CD4-positive, alpha-beta T cell (primary cell): Measurements from ENCODE around the gene SLC22A13. TPM values are rescaled to one million over a fixed set of nuclear protein-coding genes. Genes with fewer than 3 reads are reported as not detected.

Experiments
- ATAC-seq: fragments of 200-7000 bp; cut with Tn5 transposase; one replicate; pipeline ENCODE4 v1.10.0; 2022; ENCODE audit warnings: mild to moderate bottlenecking; ENCODE audit not compliant: poor library complexity
- CTCF ChIA-PET: fragments of 350-600 bp; sonication (Branson Sonifier 250); formaldehyde crosslinking; loops from one replicate; lab custom pipeline; 2021; ENCODE audit warnings: antibody characterized with exemption, inconsistent platforms; lab: Charles Lee
- POLR2A ChIA-PET: fragments of 350-600 bp; sonication (Branson Sonifier 250); formaldehyde crosslinking; loops from one replicate; lab custom pipeline; 2021; ENCODE audit warnings: antibody characterized with exemption, inconsistent platforms; lab: Charles Lee
- DNase-seq, 14 experiments: peaks; one replicate each; pipeline ENCODE4 v3.0.0-alpha.2; 2013 to 2020; ENCODE audit warnings: mixed read lengths in 2 of 14
- H3K27ac ChIP-seq, 2 donors: one replicate each; pipeline versions ENCODE4 v1.5.1 to v1.7.0; 2013; ENCODE audit warnings: low read length in 2 of 2, low read depth in 1 of 2, mild to moderate bottlenecking in 1 of 2
- H3K27me3 ChIP-seq, 2 experiments: 1 replicate in 1 of 2; 2 replicates in 1 of 2; pipeline versions ENCODE4 v1.6.1 to v1.7.0; 2013; ENCODE audit warnings: low read length in 2 of 2, control low read depth in 1 of 2, mild to moderate bottlenecking in 1 of 2, moderate library complexity in 1 of 2; ENCODE audit not compliant: insufficient read depth in 2 of 2, control insufficient read depth in 1 of 2
- H3K36me3 ChIP-seq: one replicate; pipeline ENCODE4 v1.6.1; 2013; ENCODE audit warnings: low read length, control low read depth; ENCODE audit not compliant: insufficient read depth
- H3K4me1 ChIP-seq: one replicate; pipeline ENCODE4 v1.6.1; 2013; ENCODE audit warnings: low read length, control low read depth; ENCODE audit not compliant: insufficient read depth
- H3K4me3 ChIP-seq: one replicate; pipeline ENCODE4 v1.5.1; 2013; ENCODE audit warnings: mild to moderate bottlenecking, low read length, moderate library complexity
- H3K9me3 ChIP-seq, 2 experiments: 1 replicate in 1 of 2; 2 replicates in 1 of 2; pipeline versions ENCODE4 v1.6.1 to v1.7.0; 2013; ENCODE audit warnings: low read length in 2 of 2, mild to moderate bottlenecking in 2 of 2, control low read depth in 1 of 2, moderate library complexity in 1 of 2; ENCODE audit not compliant: control insufficient read depth in 1 of 2, insufficient read depth in 1 of 2
- H3K27ac Mint-ChIP-seq: one replicate; pipeline ENCODE4 v1.8.0; 2020; ENCODE audit warnings: mixed read lengths
- H3K27me3 Mint-ChIP-seq: one replicate; pipeline ENCODE4 v1.8.0; 2021; ENCODE audit warnings: mixed read lengths
- H3K36me3 Mint-ChIP-seq: one replicate; pipeline ENCODE4 v1.8.0; 2021; ENCODE audit warnings: low read depth, mixed read lengths
- H3K4me1 Mint-ChIP-seq: one replicate; pipeline ENCODE4 v1.8.0; 2021; ENCODE audit warnings: low read depth, mixed read lengths
- H3K4me3 Mint-ChIP-seq: one replicate; pipeline ENCODE4 v1.8.0; 2020; ENCODE audit warnings: mild to moderate bottlenecking, mixed read lengths
- H3K9me3 Mint-ChIP-seq: one replicate; pipeline ENCODE4 v1.8.0; 2020; ENCODE audit warnings: mixed read lengths
- intact Hi-C, 2 experiments: fragments of 100-400 bp; cut with DNase I in 1 of 2; cut with micrococcal nuclease in 1 of 2; formaldehyde crosslinking; loops; one replicate each; pipeline versions ENCODE4 v1.15.1 to v1.9.0; 2023 to 2025; cut with DNase I, micrococcal nuclease
- total RNA-seq, 174 experiments: library from RNA in 2 of 174; stranded (reverse) in 2 of 174; gene quantifications; one replicate each; pipeline ENCODE4 v1.2.3 and lab custom pipeline; 2021 to 2026
- TF ChIP-seq, protein P1 (sequence below): fragments of 200-600 bp; IDR thresholded peaks from one replicate; pipeline ENCODE4 v1.8.0; 2022; ENCODE audit warnings: antibody characterized with exemption, mild to moderate bottlenecking

SLC22A13 gene
- total RNA-seq, 2 experiments from 2014 or later = 0.19 to 0.22 TPM

DNA sequence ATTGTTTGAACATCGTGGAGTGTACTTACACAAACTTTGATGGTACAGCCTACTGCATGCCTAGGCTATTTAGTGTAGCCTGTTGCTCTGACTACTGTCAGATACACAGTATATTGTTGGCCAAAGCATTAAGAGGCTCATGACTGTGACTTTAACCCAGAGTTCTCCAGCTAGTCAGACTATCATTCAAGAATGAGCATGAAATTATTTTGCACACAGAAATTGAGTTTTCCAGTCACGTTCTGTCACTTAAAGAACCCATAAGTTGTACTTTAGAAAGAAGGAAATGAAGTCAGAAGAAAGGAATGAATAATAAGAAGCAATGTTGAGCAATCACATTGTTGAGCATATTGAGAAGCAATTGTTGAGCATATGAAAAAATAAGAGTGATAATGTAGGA is 37.6 kb upstream of the SLC22A13 start:
- Histone ChIP-seq H3K9me3 (no peaks in the 10 kb centered on the region), H3K36me3 (peaks cover 59% of the 10 kb centered on the region), H3K27ac (no peak overlapping the region), H3K4me3 (no peak overlapping the region), H3K4me1 (no peaks in the 10 kb centered on the region), H3K27me3 (no peaks in the 10 kb centered on the region)
- intact Hi-C loops = loop anchor here in 1 of 2 experiments (5.0 kb wide), 1 partner anchor 96 kb away; no protein-coding TSS in a partner anchor
- Mint-ChIP-seq H3K4me3 (no peak overlapping the region), H3K36me3 (peaks cover 90% of the 10 kb centered on the region), H3K27me3 (no peaks in the 10 kb centered on the region), H3K9me3 (no peaks in the 10 kb centered on the region), H3K27ac (no peak overlapping the region), H3K4me1 (no peaks in the 10 kb centered on the region)
- ChIA-PET CTCF (no interaction called here), POLR2A (no interaction called here)
- DNase-seq (no peak), ATAC-seq (no peak)
- TF ChIP-seq, protein P1, sequence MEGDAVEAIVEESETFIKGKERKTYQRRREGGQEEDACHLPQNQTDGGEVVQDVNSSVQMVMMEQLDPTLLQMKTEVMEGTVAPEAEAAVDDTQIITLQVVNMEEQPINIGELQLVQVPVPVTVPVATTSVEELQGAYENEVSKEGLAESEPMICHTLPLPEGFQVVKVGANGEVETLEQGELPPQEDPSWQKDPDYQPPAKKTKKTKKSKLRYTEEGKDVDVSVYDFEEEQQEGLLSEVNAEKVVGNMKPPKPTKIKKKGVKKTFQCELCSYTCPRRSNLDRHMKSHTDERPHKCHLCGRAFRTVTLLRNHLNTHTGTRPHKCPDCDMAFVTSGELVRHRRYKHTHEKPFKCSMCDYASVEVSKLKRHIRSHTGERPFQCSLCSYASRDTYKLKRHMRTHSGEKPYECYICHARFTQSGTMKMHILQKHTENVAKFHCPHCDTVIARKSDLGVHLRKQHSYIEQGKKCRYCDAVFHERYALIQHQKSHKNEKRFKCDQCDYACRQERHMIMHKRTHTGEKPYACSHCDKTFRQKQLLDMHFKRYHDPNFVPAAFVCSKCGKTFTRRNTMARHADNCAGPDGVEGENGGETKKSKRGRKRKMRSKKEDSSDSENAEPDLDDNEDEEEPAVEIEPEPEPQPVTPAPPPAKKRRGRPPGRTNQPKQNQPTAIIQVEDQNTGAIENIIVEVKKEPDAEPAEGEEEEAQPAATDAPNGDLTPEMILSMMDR = no peak

DNA sequence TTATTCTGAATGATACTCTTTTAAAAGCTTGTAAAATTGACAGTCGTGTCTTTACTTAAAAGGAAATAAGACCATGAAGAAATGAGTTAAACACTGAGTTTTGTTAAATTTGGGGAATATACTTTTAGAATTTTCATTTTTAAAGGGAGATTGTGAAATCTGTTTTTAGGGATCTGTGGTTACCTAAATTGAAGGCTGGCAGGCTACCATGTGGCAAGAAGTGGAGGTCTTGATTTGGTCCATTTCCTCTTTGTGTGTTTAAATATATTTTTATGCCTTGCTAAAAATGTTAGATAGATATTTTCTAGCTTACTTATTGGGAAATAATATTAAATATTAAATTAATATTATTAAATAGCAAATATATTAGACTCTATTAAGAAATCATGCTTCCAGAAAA is 36.6 kb upstream of the SLC22A13 start:
- H3K4me1 Mint-ChIP-seq = no peaks in the 10 kb centered on the region
- H3K36me3 ChIP-seq = peaks cover 59% of the 10 kb centered on the region
- intact Hi-C loops = loop anchor here in 1 of 2 experiments (5.0 kb wide), 1 partner anchor 97 kb away; no protein-coding TSS in a partner anchor
- H3K27ac Mint-ChIP-seq = no peak overlapping the region
- ChIA-PET CTCF (interaction anchor here (1.6 kb wide), 1 partner anchor 254 kb away, joined by 3 read pairs; no protein-coding TSS in a partner anchor), POLR2A (no interaction called here)
- TF ChIP-seq, protein P1 = no peak
- peaks cover 95% of the 10 kb centered on the region for H3K36me3 Mint-ChIP-seq
- no peaks in the 10 kb centered on the region for H3K9me3 ChIP-seq
- no peak overlapping the region for H3K4me3 ChIP-seq
- H3K9me3 Mint-ChIP-seq = no peaks in the 10 kb centered on the region
- no peaks in the 10 kb centered on the region for H3K27me3 Mint-ChIP-seq
- DNase-seq (no peak), ATAC-seq (no peak)
- no peak overlapping the region for H3K4me3 Mint-ChIP-seq
- H3K4me1 ChIP-seq = no peaks in the 10 kb centered on the region
- H3K27me3 ChIP-seq = no peaks in the 10 kb centered on the region
- H3K27ac ChIP-seq = no peak overlapping the region

DNA sequence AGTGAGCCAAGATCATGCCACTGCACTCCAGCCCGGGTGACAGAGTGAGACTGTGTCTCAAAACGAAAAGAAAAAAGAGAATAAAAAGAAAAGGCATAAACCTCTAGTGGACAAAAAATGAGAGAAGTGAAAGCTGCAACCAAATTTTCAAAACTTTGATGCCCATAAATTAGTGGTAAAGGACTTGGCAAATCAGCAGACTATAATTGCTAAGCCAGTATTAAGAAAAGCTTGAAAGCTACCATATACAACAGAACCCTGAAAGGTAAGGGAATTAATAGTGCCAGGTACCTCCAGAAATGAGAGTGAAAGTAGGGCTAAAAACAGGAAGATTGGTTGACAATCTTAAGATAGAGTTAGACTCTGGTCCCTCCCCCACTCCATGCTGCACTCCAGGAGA is 32.9 kb upstream of the SLC22A13 start:
- Mint-ChIP-seq H3K9me3 (peaks cover 12% of the 10 kb centered on the region), H3K36me3 (peaks cover 96% of the 10 kb centered on the region), H3K4me1 (no peaks in the 10 kb centered on the region), H3K27me3 (no peaks in the 10 kb centered on the region), H3K27ac (no peak overlapping the region), H3K4me3 (no peak overlapping the region)
- intact Hi-C loops = no loop called here
- POLR2A ChIA-PET = interaction anchor here (0.7 kb wide), 1 partner anchor 9 kb away, joined by 5 read pairs; no protein-coding TSS in a partner anchor
- peaks cover 50% of the 10 kb centered on the region for H3K36me3 ChIP-seq
- H3K9me3 ChIP-seq = peaks cover 0 to 12% of the 10 kb centered on the region in 2 experiments
- H3K4me1 ChIP-seq = no peaks in the 10 kb centered on the region
- TF ChIP-seq, protein P1 = no peak
- CTCF ChIA-PET = interaction anchor here (1.0 kb wide), 1 partner anchor 9 kb away, joined by 3 read pairs; no protein-coding TSS in a partner anchor
- H3K4me3 ChIP-seq = no peak overlapping the region
- no peak for ATAC-seq
- H3K27me3 ChIP-seq = no peaks in the 10 kb centered on the region
- no peak overlapping the region for H3K27ac ChIP-seq
- DNase-seq = no peak
